ENCODE results near the gene NCOA7.
"Not testable (repeated sequence)": the region's sequence is repeated elsewhere in the genome, so short reads cannot be mapped to it uniquely, and the experiment has no call there.

NCOA7 gene

DNA sequence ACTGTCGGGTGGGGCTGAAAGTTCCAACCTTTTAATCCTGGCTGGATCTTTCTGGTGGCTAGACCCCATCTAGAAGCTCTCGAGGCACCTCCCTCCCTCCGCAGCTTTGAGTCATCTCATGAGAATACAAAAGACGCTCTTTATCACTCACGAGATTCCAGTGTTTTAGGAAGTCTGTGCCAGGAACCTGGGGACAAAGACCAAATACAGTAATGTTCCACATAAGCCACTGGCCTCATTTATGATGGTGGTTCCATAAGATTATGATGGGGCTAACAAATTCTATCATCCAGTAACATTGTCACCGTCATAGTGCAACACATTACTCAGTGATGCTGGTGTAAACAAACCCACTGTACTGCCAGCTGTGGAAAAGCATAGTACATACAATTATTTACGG, 48.7 kb downstream of the NCOA7 start:
- no peak for DNase-seq (ENCODE audit: low read depth in 3 of 3)

DNA sequence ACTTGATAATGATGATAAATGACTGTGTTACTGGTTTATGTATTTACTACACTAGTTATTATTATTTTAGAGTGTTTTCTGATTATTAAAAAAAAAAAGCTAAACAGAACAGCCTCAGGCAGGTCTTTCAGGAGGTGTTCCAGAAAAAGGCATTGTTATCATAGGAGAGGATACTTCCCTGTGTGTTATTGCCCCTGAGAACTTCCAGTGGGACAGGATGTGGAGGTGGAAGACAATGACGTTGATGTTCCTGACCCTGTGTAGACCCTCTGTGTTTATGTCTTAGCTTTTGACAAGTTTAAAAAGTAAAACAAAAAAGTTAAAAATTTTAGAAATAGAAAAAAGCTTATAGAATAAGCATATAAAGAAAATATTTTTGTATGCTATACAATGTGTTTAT, 49.1 kb downstream of the NCOA7 start:
- no peak for DNase-seq (ENCODE audit: low read depth in 3 of 3)

DNA sequence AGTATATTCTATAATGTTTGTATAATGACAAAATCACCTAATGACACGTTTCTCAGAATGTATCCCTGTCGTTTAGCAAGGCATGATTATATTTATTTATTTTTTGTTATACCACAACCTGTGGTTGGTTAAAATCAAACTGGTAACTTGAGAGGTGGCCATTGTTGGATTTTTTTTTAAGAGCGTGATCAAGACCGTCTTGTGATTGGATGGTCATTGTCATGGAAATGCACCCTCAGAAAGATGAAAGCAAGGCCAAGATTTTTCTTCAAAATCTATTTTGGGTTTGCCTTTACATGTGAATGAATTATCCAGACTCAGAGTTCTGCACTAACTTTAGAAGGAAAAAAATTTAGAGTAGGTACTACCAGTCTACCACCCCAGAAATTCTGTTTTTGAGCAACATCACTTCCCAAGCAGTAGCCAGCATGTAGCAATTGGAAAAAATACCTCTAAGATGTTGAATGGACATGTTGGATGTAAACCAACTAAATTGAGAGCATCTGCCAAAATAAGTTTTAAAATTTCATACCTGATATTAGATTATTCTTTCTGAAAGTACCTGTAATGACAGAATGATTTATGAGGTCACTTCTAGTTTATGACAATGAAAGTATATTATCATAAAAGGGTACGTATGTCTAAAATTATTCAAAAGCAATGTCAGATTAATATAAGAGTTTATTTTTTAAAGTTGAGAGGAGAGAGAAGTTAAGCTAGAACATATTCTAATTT, 50.8 kb downstream of the NCOA7 start:
- no peak for DNase-seq (ENCODE audit: low read depth in 3 of 3)

DNA sequence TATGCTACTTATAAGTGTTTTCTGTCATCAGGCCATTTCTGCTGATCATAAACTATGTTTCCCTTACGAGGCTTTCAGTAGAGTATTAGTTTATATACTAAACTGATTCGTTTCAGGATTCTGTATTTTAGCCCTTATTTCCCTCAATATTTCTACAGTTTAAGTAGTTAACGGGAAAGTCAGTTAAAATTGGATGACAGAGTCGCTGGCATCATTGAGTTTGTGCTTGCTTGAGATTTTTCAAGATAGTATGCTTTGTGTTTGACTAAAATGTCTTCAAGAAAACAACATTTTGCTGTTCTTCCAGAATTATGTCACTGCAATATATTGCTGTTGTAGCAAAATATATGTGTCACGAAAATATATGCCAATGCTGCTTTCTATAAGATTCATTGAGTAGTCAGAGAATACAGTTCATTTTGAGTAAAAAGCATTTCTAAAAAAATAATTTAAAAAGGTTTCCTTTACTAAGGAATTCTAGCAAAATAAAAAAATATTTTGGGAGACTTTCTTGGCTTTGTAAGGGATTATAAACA, 51.4 kb downstream of the NCOA7 start:
- DNase-seq (ENCODE audit: low read depth in 3 of 3) = no peak

GRCh38 chr6:125843593-125843992, 52.8 kb downstream of the NCOA7 start:
- no peak for DNase-seq (ENCODE audit: low read depth in 3 of 3)

DNA sequence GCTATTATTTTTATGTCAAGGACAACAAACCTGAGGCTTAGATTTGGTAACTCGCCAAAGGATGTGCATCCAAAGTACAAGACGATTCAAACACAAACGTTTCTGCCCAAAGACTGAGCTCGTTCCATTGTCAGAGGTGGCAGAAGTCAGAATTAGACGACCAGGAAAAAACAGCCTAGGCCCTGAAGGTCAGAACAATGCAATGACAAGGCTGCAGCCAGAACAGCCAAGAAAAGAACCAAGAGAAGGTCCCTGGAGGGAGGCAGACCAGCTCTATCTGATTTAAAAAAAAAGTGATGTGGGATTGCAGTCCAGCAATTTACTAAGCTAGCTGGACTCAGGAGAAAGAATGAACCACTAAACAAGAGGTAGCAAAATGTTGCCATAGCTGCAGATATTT, 54.2 kb downstream of the NCOA7 start:
- DNase-seq (ENCODE audit: low read depth in 3 of 3) = no peak

DNA sequence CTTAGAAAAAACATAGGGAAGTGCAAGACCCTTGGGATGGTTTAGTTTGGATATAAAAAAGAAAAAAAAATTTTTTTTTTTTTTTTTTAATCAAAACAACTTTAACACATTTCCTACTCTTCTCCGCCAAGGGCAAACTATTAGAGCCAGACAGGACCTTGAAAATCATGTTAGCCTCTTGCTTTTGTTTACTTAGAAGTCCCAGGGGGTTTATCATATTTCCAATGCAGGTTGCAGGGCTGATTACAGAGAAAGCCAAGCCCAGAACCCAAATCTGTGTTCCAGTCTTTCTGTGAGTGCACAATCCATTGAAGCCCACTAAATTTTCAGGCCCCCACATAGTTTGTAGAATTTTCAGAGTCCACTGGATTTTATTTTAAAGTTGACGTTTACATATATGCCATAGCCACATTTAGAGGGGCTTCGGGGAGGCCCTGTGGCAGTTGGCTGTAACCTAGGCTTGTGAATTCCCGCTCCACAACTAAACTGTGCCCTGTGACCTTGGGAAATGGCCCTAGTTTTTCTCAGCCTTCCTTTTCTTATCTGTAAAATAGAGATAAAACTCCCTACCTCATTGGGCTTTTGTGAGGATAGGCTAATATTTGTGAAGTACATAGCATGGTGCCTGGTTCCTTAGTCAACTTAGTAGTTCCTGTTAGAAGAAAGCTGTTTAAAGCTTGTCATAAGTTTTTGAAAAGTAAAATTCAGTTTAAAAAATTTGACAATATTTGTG, 55.7 kb downstream of the NCOA7 start:
- DNase-seq (ENCODE audit: low read depth in 3 of 3) = no peak

- DNase-seq (ENCODE audit: low read depth in 3 of 3) = not testable (repeated sequence)
These were observed 57.5 kb downstream of the NCOA7 start for GRCh38 chr6:125848286-125848685.

GRCh38 chr6:125850361-125850760, 59.6 kb downstream of the NCOA7 start:
- no peak for DNase-seq (ENCODE audit: low read depth in 3 of 3)

- no peak for DNase-seq (ENCODE audit: low read depth in 3 of 3)
These were observed 61.8 kb downstream of the NCOA7 start for GRCh38 chr6:125852587-125852986.

DNA sequence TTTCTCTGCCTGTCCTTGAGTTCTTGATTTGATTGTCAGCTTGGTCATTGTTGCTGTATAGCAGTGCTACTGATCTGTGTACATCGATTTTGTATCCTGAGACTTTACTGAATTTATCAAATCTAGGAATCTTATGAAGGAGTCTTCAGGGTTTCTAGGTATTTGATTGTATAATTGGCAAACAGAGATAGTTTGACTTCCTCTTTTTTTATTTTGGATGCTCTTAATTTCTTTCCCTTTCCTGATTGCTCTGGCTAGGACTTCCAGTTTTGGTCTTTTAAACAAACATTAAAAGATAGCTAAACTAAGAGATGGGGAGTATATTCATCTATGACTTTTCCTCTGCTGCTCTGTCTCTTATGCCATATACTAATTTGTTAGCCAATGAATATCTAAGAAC, 62.4 kb downstream of the NCOA7 start:
- no peak for DNase-seq (ENCODE audit: low read depth in 3 of 3)

DNA sequence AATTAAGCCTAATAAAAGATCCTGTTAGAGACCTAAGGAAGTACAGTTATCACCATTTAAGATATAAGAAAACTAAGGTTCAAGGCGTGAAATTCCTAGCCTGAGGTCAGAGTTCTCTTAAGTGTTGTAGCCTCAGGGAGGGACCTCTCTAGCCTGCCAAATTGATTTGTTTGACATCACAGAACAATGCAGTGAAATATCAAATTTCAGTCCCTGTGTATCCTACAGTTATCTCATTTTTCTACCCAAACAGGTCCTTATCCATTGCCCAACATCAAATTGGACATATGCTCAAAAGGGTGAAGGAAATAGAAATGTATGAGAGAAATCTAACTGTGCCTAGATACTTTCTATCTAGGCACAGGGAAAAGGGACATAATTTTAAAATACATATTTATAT, 63.0 kb downstream of the NCOA7 start:
- DNase-seq (ENCODE audit: low read depth in 3 of 3) = no peak

- DNase-seq (ENCODE audit: low read depth in 3 of 3) = no peak
These were observed 63.6 kb downstream of the NCOA7 start for GRCh38 chr6:125854355-125854754.

DNA sequence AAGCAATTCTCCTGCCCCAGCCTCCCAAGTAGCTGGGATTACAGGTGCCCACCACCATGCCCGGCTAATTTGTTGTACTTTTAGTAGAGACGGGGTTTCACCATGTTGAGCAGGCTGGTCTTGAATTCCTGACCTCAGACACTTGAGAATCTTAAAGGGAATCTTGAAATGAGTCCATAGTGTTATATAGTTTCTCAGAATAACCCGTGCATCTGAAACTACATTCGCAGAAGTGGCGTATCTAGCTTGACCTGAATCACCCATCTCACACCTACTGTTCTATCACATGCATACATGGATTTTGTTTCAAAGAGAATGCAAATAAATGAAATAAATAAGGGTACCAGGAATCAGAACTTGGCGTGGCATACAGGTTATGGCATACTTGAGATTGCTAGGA, 65.0 kb downstream of the NCOA7 start:
- no peak for DNase-seq (ENCODE audit: low read depth in 3 of 3)

- no peak for DNase-seq (ENCODE audit: low read depth in 3 of 3)
These were observed 67.1 kb downstream of the NCOA7 start for GRCh38 chr6:125857846-125858245.

DNA sequence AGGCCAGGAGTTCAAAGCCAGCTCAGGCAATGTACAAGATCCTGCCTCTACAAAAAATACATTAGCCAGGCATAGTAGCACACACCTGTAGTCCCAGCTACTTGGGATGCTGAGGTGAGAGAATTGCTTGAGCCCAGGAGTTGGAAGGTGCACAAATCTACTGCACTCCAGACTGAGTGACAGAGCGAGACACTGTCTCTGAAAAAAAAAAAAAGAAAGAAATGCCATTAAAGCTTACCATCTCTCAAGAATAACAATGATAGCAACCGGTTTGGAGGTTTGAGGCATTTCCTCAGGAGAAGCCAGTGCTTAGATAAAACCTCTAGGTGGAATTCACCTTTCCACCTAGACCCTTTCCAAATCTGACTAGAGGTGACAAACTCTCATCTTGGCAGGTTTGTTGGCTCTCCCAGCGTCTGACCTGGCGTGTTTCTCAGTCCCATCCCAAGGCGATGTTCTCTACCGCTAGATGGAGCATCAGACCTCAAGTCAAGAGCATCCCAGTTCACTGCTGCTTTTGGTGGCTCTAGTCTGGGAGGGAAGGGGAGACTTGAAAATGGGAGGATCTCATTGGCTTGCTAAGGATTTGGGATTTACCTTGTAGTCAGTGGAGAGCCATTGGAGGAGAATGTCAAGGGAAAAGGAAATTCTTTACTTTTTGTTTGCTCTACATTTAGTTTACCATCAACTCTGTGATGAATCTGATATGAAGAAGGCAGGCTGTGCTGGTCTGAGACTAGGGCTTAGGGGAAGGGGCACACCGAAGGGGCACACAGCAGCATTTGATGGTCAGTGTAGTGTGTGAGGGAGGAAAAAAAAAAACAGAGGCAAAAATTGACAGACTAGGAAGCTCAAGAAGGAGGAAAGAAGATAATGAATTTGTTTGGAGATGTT, 67.9 kb downstream of the NCOA7 start:
- peak in 1 of 3 donors; percentile 12 for DNase-seq (ENCODE audit: low read depth in 3 of 3)

GRCh38 chr6:125859727-125860126, 69.0 kb downstream of the NCOA7 start:
- no peak for DNase-seq (ENCODE audit: low read depth in 3 of 3)

GRCh38 chr6:125863023-125863422, 72.3 kb downstream of the NCOA7 start:
- no peak for DNase-seq (ENCODE audit: low read depth in 3 of 3)

DNA sequence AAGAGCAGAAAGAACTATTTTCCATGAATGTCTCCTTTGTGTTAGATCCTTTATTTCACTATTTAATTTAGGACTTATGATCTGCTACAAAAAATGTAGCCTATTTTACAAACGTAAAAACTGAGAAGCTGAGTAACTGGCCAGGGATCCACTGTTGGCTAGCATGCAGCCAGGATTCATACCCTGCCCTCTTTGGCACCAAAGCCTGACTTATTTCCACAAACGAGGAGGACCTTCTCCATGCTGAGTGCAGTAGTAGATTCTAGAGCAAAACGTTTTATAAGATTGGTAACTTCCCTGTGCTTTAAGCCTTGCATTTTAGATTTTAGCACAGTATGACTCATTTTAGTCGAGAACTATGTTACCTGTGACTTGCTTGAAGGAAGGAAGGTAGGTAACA, 74.3 kb downstream of the NCOA7 start:
- DNase-seq (ENCODE audit: low read depth in 3 of 3) = no peak

DNA sequence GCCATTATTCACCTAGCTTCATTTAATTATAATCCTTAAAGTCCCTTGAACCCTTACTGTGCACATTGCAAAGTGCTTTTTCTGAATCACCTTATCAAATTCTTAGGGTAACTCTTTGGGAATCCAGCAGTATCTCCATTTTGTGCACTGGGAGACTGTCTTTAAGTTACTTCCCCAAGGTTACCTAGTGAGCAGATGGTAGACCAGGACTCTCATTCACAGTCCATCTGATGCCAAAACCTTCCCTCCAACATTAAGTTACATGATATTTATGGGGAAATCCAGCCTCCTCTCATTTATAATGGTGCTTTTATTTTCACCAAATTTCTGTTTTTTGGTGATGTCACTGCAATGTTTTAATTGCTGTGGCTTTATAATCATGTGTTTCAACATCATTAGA, 75.7 kb downstream of the NCOA7 start:
- DNase-seq (ENCODE audit: low read depth in 3 of 3) = no peak

- DNase-seq (ENCODE audit: low read depth in 3 of 3) = no peak
These were observed 76.8 kb downstream of the NCOA7 start for GRCh38 chr6:125867483-125867942.

DNA sequence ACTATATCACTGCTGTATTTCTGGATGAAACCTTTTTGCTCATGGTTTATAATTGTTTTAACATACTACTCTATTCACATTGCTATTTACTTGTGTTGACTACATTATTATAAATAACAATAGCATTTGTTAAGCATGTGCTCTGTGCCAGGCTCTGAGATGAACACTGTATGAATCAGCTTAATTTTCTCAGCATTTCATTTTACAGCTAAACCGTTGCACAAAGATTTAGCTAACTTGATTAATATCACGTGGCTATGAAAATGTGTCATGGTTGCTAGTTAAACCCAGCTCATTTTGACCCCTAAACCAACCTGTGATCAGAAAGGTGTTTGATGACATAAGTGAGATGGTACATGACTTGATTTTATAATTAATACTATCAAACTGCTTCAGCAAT, 77.5 kb downstream of the NCOA7 start:
- DNase-seq (ENCODE audit: low read depth in 3 of 3) = no peak

Data from stimulated activated CD4-positive, alpha-beta T cell treated with anti-CD3 and anti-CD28 coated beads, TNF-alpha, amount 100 ng/mL, for 48 hours (primary cell).